H1 (cell line): ENCODE measurements around the gene PREX1.

Experiments used
- CHD1 ChIP-seq: IDR thresholded peaks from 2 replicates; pipeline ENCODE4 v1.6.1; 2012; ENCODE audit warnings: low read depth, low read length, improper control_type of control experiment
- CREB1 ChIP-seq: IDR thresholded peaks from 2 replicates; pipeline ENCODE4 v1.6.1; 2012; ENCODE audit warnings: inconsistent platforms
- CTCF ChIP-seq, 3 experiments: IDR thresholded peaks; 1 replicate in 2 of 3; 2 replicates in 1 of 3; pipeline versions ENCODE4 v1.5.1 to v1.6.1; 2011; ENCODE audit warnings: low read length in 3 of 3, mild to moderate bottlenecking in 3 of 3, inconsistent platforms in 2 of 3, low read depth in 1 of 3, moderate library complexity in 1 of 3; ENCODE audit not compliant: insufficient read depth in 1 of 3; ENCODE audit errors: control extremely low read depth in 1 of 3
- EZH2 ChIP-seq: fragments of 200-600 bp; sonication (generic); IDR thresholded peaks from 2 replicates; pipeline ENCODE4 v1.7.1; 2012; ENCODE audit warnings: low read depth, mild to moderate bottlenecking, moderate library complexity, low read length, inconsistent platforms; ENCODE audit not compliant: severe bottlenecking
- GTF2F1 ChIP-seq: IDR thresholded peaks from 2 replicates; pipeline ENCODE4 v1.6.1; 2012; ENCODE audit warnings: low read depth, low read length, improper control_type of control experiment, borderline replicate concordance
- JUND ChIP-seq: IDR thresholded peaks from 2 replicates; pipeline ENCODE4 v1.6.1; 2011; ENCODE audit warnings: mild to moderate bottlenecking, improper control_type of control experiment, low read length
- SAP30 ChIP-seq: fragments of 300-600 bp; sonication (generic); IDR thresholded peaks from 2 replicates; pipeline ENCODE4 v1.7.1; 2012; ENCODE audit warnings: low read length, moderate library complexity, mild to moderate bottlenecking, inconsistent platforms; ENCODE audit not compliant: insufficient read depth, insufficient replicate concordance
- YY1 ChIP-seq: IDR thresholded peaks from 2 replicates; pipeline ENCODE4 v1.6.1; 2011; ENCODE audit warnings: low read depth, mild to moderate bottlenecking, low read length

DNA sequence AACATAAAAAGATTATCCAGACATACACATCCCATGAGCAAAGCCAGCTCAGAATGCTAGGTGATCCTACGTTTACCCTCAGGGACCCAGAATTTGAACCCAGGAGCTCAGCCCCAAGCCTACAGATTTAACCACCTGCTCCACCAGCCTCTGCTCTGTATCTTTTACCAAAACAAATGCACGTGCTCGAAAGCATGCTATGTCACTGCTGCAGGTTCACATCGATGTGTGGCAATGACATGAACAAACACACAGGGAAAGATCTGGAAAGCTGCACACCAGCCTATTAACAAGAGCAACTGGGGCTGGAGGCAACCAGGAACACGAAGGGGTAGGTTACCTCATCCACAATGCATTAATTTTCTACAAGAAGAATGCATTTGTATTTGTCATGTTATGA, 32.1 kb downstream of the PREX1 start:
- TF ChIP-seq YY1: no peak
- no peak for TF ChIP-seq CTCF (IDR thresholded peaks at IDR 0.05; ENCODE audit: control extremely low read depth in 1 of 3, insufficient read depth in 1 of 3, low read depth in 1 of 3, low read length in 3 of 3)
- no peak for TF ChIP-seq JUND
- TF ChIP-seq EZH2: no peak
- no peak for TF ChIP-seq CHD1
- TF ChIP-seq CREB1: no peak
- TF ChIP-seq GTF2F1: no peak
- no peak for TF ChIP-seq SAP30
